PC-9 (cell line): Measurements from ENCODE around the gene LYRM7.

Source experiments
- EZH2 ChIP-seq: fragments of 200-600 bp; sonication (generic); IDR thresholded peaks from 2 replicates; pipeline ENCODE4 v1.8.0; 2017; ENCODE audit warnings: antibody characterized with exemption, low read depth
- TF ChIP-seq, protein P1 (sequence below): fragments of 200-600 bp; sonication (generic); conservative IDR thresholded peaks from 2 replicates; pipeline ENCODE4 v1.6.1; 2017; ENCODE audit warnings: mixed run types, antibody characterized with exemption, mild to moderate bottlenecking, moderate library complexity

GRCh38 chr5:131220566-131220965 lies 49.8 kb downstream of the LYRM7 start:
- TF ChIP-seq, protein P1, sequence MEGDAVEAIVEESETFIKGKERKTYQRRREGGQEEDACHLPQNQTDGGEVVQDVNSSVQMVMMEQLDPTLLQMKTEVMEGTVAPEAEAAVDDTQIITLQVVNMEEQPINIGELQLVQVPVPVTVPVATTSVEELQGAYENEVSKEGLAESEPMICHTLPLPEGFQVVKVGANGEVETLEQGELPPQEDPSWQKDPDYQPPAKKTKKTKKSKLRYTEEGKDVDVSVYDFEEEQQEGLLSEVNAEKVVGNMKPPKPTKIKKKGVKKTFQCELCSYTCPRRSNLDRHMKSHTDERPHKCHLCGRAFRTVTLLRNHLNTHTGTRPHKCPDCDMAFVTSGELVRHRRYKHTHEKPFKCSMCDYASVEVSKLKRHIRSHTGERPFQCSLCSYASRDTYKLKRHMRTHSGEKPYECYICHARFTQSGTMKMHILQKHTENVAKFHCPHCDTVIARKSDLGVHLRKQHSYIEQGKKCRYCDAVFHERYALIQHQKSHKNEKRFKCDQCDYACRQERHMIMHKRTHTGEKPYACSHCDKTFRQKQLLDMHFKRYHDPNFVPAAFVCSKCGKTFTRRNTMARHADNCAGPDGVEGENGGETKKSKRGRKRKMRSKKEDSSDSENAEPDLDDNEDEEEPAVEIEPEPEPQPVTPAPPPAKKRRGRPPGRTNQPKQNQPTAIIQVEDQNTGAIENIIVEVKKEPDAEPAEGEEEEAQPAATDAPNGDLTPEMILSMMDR = no peak
- TF ChIP-seq EZH2 = no peak
